RWPE1 (cell line): ENCODE data around the gene PAM16.

Source experiments
- CTCF ChIA-PET: fragments of 350-600 bp; sonication (Branson Sonifier 250); formaldehyde crosslinking; extraction: SDS; loops from one replicate; lab custom pipeline; 2021; lab: Yijun Ruan, JAX
- POLR2A ChIA-PET: fragments of 400-600 bp; formaldehyde crosslinking; extraction: SDS; loops from one replicate; lab custom pipeline; 2020; ENCODE audit warnings: antibody characterized with exemption; ENCODE audit not compliant: low non-redundant PET; lab: Yijun Ruan, JAX
- DNase-seq: peaks from one replicate; pipeline ENCODE4 v3.0.0; 2012; ENCODE audit warnings: low spot score
- H3K27ac ChIP-seq: fragments of 450-650 bp; 2 replicates; pipeline ENCODE4 v1.5.1; 2017
- CTCF ChIP-seq: fragments of 450-650 bp; conservative IDR thresholded peaks from 2 replicates; pipeline ENCODE4 v1.5.1; 2017; ENCODE audit warnings: low read depth, mild to moderate bottlenecking

The PAM16 gene

DNA sequence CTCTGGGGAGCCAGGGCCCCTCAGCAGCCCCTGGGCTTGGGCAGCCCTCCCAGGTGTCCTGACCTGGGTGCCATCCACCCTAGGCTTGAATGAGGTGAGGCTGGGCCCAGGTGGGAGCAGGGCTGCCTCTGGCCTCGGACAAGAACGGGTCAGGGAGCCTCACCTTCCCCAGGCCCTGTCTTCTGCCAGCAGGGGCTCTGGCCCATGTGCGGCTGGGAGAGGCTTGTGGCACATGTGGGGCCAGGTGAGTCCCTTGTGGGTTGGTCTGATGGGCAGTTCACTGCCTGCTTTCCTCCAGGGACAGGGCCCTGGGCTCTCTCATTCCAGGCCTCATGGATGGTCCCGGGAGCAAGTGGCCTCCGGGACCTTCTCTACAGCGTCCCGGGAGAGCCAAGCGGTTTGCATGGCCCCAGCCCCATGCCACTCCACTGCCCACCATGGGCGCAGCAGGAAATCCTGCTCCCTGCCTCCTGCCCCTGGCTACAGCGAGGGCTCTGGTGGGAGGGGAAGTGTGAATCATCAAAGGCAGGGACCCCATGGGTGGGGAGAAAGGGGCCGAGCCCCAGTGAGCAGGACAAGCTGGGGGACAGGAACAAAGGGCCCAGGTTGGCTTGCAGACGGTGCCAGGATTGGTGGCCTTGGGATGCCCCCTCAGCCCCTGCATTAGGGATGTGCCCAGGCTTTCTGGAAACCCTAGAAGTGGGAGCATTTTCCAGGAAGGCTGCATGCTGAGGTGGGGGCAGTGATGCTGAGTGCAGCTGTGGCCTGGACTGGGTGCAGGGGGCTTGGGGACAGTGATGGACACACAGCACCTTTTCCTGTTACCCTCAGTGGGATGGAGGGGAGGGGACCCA, 32.7 kb upstream of the PAM16 start:
- TF ChIP-seq CTCF, result no peak
- H3K27ac ChIP-seq, result peak overlapping the region; percentile 95
- POLR2A ChIA-PET, result no interaction called here
- CTCF ChIA-PET, result no interaction called here
- no peak for DNase-seq

- no peak for TF ChIP-seq CTCF
- H3K27ac ChIP-seq, result peak overlapping the region; percentile 95
- CTCF ChIA-PET, result interaction anchor here (5.5 kb wide), 1 partner anchor 20 kb away, joined by 22 read pairs; no protein-coding TSS in a partner anchor
- DNase-seq, result no peak
- POLR2A ChIA-PET, result interaction anchor here (0.6 kb wide), 1 partner anchor 52 kb away, joined by 3 read pairs; no protein-coding TSS in a partner anchor
These were observed 31.8 kb upstream of the PAM16 start for GRCh38 chr16:4382795-4383357.

- peak overlapping the region; percentile 99 for H3K27ac ChIP-seq
- CTCF ChIA-PET, result interaction anchor here (1.1 to 5.5 kb wide), 2 partner anchors 20 to 23 kb away, joined by 4 to 22 read pairs; no protein-coding TSS in a partner anchor
These were observed 31.0 kb upstream of the PAM16 start for GRCh38 chr16:4381935-4382794.

DNA sequence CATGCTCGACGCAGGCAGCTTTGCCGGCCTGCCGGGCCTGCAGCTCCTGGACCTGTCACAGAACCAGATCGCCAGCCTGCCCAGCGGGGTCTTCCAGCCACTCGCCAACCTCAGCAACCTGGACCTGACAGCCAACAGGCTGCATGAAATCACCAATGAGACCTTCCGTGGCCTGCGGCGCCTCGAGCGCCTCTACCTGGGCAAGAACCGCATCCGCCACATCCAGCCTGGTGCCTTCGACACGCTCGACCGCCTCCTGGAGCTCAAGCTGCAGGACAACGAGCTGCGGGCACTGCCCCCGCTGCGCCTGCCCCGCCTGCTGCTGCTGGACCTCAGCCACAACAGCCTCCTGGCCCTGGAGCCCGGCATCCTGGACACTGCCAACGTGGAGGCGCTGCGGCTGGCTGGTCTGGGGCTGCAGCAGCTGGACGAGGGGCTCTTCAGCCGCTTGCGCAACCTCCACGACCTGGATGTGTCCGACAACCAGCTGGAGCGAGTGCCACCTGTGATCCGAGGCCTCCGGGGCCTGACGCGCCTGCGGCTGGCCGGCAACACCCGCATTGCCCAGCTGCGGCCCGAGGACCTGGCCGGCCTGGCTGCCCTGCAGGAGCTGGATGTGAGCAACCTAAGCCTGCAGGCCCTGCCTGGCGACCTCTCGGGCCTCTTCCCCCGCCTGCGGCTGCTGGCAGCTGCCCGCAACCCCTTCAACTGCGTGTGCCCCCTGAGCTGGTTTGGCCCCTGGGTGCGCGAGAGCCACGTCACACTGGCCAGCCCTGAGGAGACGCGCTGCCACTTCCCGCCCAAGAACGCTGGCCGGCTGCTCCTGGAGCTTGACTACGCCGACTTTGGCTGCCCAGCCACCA, 30.2 kb upstream of the PAM16 start:
- POLR2A ChIA-PET, result no interaction called here
- no peak for DNase-seq
- CTCF ChIA-PET, result interaction anchor here (1.1 to 5.5 kb wide), 2 partner anchors 21 to 22 kb away, joined by 4 to 22 read pairs; no protein-coding TSS in a partner anchor
- peak overlapping the region; percentile 99 for H3K27ac ChIP-seq
- TF ChIP-seq CTCF, result no peak

More at GRCh38 chr16:4381935-4382794, 31.0 kb upstream of the PAM16 start:
- no peak for DNase-seq
- TF ChIP-seq CTCF, result no peak
- POLR2A ChIA-PET, result interaction anchor here (0.6 kb wide), 1 partner anchor 53 kb away, joined by 3 read pairs; no protein-coding TSS in a partner anchor

DNA sequence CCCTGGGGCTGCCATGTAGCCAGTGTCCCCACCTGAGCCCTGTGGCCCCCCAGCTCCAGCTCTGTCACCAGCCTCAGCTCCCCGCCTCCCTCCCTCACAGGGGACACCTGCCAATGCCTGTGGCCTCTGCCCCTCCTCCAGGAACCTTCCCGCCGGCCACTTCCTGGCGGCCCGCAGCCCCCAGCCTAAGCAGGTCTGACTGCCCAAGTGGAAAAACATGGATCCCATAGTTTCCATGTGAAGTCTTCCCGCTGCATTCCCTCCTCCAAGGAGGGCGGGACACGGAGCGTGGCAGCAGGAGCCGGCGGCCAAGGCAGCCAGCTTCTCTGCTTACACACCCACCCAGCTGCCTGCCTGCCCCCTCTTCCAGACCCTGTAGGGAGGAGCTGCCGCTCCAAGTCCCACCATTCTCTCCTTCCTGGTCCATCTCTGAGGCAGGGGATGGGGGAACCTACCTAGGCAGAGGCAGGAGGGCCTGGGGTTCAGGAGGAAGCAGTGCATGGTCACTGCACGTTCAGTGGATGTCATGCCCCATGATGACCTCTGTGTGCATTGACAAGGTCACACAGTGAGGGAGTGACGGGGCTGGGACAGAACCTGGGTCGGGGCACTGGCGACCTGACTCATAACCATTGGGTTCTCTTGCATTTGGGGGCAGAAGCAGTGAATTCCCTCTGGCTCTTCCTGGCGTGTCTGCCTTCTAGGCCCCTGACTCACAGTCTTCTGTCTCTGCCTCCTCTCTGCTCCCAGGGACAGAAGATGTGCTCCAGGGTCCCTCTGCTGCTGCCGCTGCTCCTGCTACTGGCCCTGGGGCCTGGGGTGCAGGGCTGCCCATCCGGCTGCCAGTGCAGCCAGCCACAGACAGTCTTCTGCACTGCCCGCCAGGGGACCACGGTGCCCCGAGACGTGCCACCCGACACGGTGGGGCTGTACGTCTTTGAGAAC, 29.3 kb upstream of the PAM16 start:
- CTCF ChIA-PET, result interaction anchor here (5.5 kb wide), 1 partner anchor 22 kb away, joined by 22 read pairs; no protein-coding TSS in a partner anchor
- DNase-seq, result no peak
- peak overlapping the region; percentile 99 for H3K27ac ChIP-seq
- POLR2A ChIA-PET, result no interaction called here
- no peak for TF ChIP-seq CTCF
